ENCODE measurements around the gene BUB1. TPM values are rescaled to one million over a fixed set of nuclear protein-coding genes. Genes with fewer than 3 reads are reported as not detected.

The BUB1 gene
- 10 to 100 TPM in 1 of 2 donors, 1 to 10 TPM in 1; 2.9 to 12.4 TPM for total RNA-seq
- 1 to 10 TPM; 1.6 to 2.4 TPM for polyA plus RNA-seq
- long read RNA-seq, donor 1, partial matches to known transcripts, result 15 of 20 reads
- long read RNA-seq, donor 1, other reads (novel, unspliced or antisense), result 0 of 20 reads
- long read RNA-seq, donor 2, partial matches to known transcripts, result 6 of 9 reads
- long read RNA-seq, donor 2, other reads (novel, unspliced or antisense), result 0 of 9 reads
- long read RNA-seq, donor 3, partial matches to known transcripts, result 7 of 9 reads
- long read RNA-seq, donor 3, other reads (novel, unspliced or antisense), result 0 of 9 reads
- long read RNA-seq, donor 4, partial matches to known transcripts, result 11 of 14 reads
- long read RNA-seq, donor 4, other reads (novel, unspliced or antisense), result 0 of 14 reads
- long read RNA-seq, donor 5, partial matches to known transcripts, result 19 of 24 reads
- long read RNA-seq, donor 5, other reads (novel, unspliced or antisense), result 0 of 24 reads

GRCh38 chr2:110677530-110678456 lies at the start of gene BUB1:
TSS of gene BUB1 (minus strand) at chr2:110678063. CDS start at chr2:110677995, 68 bp downstream.
- peak within 1 kb of the TSS; percentile 45 for H3K4me3 ChIP-seq
- 0 to 1% methylated on average over 57 to 58 of the region's 58 CpGs for WGBS, 2 donors
- peak; percentile 97 for ATAC-seq (ENCODE audit: insufficient read depth, low FRiP score)
- H3K27ac ChIP-seq (ENCODE audit: low read depth in 1 of 2, low read length in 1 of 2), result peak within 1 kb of the TSS; percentile 80
- no peak for TF ChIP-seq CTCF (IDR thresholded peaks at IDR 0.05; ENCODE audit: control extremely low read depth, extremely low read depth)
- H3K36me3 ChIP-seq (ENCODE audit: control insufficient read depth in 4 of 4, insufficient read depth in 4 of 4, low read length in 4 of 4), result no peaks in the 10 kb centered on the region
- peaks cover 0 to 25% (median 8%) of the 10 kb centered on the region in 5 donors for H3K4me1 ChIP-seq (ENCODE audit: control insufficient read depth in 5 of 5, insufficient read depth in 5 of 5, low read length in 5 of 5)
- peak within 1 kb of the TSS; percentile 43 to 94 for H3K9ac ChIP-seq (ENCODE audit: insufficient read depth in 1 of 2, low read length in 2 of 2)
- no peaks in the 10 kb centered on the region for H3K9me3 ChIP-seq (ENCODE audit: control insufficient read depth in 4 of 4, insufficient read depth in 3 of 4, low read length in 3 of 4)
- H3K27me3 ChIP-seq (ENCODE audit: control insufficient read depth in 3 of 3, insufficient read depth in 3 of 3, low read length in 2 of 3), result no peaks in the 10 kb centered on the region
- peak; percentile 98 to 99 (median 99) for DNase-seq

- Histone ChIP-seq H3K36me3 (ENCODE audit: control insufficient read depth in 4 of 4, insufficient read depth in 4 of 4, low read length in 4 of 4) (no peaks in the 10 kb centered on the region), H3K9ac (ENCODE audit: insufficient read depth in 1 of 2, low read length in 2 of 2) (no peak overlapping the region), H3K4me1 (ENCODE audit: control insufficient read depth in 5 of 5, insufficient read depth in 5 of 5, low read length in 5 of 5) (no peaks in the 10 kb centered on the region), H3K4me3 (no peak overlapping the region), H3K27ac (ENCODE audit: low read depth in 1 of 2, low read length in 1 of 2) (no peak overlapping the region), H3K9me3 (ENCODE audit: control insufficient read depth in 4 of 4, insufficient read depth in 3 of 4, low read length in 3 of 4) (peaks cover 0 to 2% (median 0%) of the 10 kb centered on the region in 4 donors), H3K27me3 (ENCODE audit: control insufficient read depth in 3 of 3, insufficient read depth in 3 of 3, low read length in 2 of 3) (peaks cover 0 to 15% (median 10%) of the 10 kb centered on the region in 3 donors)
- WGBS, 2 donors, result 83 to 86% methylated on average over 2 of the region's 2 CpGs
- no peak for TF ChIP-seq CTCF (IDR thresholded peaks at IDR 0.05; ENCODE audit: control extremely low read depth, extremely low read depth)
- ATAC-seq (ENCODE audit: insufficient read depth, low FRiP score) (no peak), DNase-seq (no peak)
Observed at GRCh38 chr2:110726285-110726684, 48.4 kb upstream of the BUB1 start.

GRCh38 chr2:110725859-110726258 lies 48.0 kb upstream of the BUB1 start:
- ATAC-seq (ENCODE audit: insufficient read depth, low FRiP score), result no peak
- H3K4me1 ChIP-seq (ENCODE audit: control insufficient read depth in 5 of 5, insufficient read depth in 5 of 5, low read length in 5 of 5), result no peaks in the 10 kb centered on the region
- 91 to 98% methylated on average over 3 of the region's 3 CpGs for WGBS, 2 donors

More at GRCh38 chr2:110725859-110726258, 48.0 kb upstream of the BUB1 start:
- no peak for TF ChIP-seq CTCF (IDR thresholded peaks at IDR 0.05; ENCODE audit: control extremely low read depth, extremely low read depth)
- H3K27ac ChIP-seq (ENCODE audit: low read depth in 1 of 2, low read length in 1 of 2), result no peak overlapping the region
- H3K9me3 ChIP-seq (ENCODE audit: control insufficient read depth in 4 of 4, insufficient read depth in 3 of 4, low read length in 3 of 4), result no peaks in the 10 kb centered on the region
- peaks cover 0 to 11% (median 6%) of the 10 kb centered on the region in 3 donors for H3K27me3 ChIP-seq (ENCODE audit: control insufficient read depth in 3 of 3, insufficient read depth in 3 of 3, low read length in 2 of 3)
- no peak overlapping the region for H3K9ac ChIP-seq (ENCODE audit: insufficient read depth in 1 of 2, low read length in 2 of 2)
- no peak overlapping the region for H3K4me3 ChIP-seq
- H3K36me3 ChIP-seq (ENCODE audit: control insufficient read depth in 4 of 4, insufficient read depth in 4 of 4, low read length in 4 of 4), result no peaks in the 10 kb centered on the region
- DNase-seq, result no peak
